CD4-positive, alpha-beta T cell treated with Interleukin-6 at 100 ng/mL for 8 hours (primary cell): ENCODE measurements around the gene ARG1.
A peak's percentile ranks its signal among the peaks of the same experiment; 100 is the strongest.

Experiments used
- DNase-seq: peaks from one replicate; pipeline ENCODE4 v3.0.0-alpha.2; 2020; ENCODE audit warnings: mixed read lengths, low spot score

ARG1 gene

GRCh38 chr6:131586543-131586942 is 13.5 kb downstream of the ARG1 start:
- DNase-seq: no peak

GRCh38 chr6:131587909-131588308 is 14.9 kb downstream of the ARG1 start:
- DNase-seq: no peak

GRCh38 chr6:131588643-131589042 is 15.6 kb downstream of the ARG1 start:
- DNase-seq: no peak

GRCh38 chr6:131592935-131593334 is 19.9 kb downstream of the ARG1 start:
- DNase-seq: no peak

DNA sequence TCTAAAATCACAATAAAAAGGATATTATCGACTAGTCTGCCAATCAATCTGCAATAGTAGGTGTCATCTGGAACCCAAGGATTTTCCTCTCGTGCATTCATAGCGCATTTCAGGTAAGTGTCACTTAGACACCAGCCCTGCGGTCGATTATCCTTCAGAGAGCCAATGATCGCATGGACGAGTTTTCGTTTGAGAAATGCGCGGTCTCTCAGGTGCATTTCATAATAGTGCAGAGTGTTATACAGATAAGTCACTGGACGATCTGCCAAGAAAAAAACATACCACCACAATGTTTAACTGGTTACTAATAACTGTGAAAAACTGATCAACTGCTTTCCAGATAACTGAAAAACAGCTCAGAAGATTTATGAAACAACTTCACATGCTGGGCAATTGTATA is 21.0 kb downstream of the ARG1 start:
- no peak for DNase-seq

GRCh38 chr6:131597446-131597845 is 24.4 kb downstream of the ARG1 start:
- DNase-seq: no peak

GRCh38 chr6:131600716-131601115 is 27.7 kb downstream of the ARG1 start:
- no peak for DNase-seq

DNA sequence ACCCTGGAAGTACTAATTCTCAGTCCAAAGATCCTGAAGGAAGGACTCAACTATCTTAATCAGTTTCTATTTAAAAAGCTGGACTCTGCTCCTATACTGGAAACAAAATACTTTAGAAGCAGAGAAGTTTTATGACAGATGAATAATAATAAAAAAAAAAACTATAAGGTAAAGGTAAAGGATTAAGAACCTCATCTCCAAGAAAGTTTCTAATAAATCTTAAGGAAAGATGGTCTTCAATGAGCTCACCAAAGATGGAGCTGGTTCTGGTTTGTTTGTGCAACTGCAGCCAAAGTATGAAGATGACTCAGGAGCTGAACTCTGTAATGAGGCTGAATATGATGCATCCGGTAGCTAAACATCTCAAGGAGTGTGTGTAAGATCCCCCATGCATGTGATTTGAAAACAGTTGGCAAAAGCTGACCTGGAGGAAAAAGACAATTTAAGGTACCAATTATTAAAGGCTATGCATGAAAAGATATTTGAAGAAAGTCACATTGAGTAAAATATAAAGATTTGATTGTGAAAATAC is 29.8 kb downstream of the ARG1 start:
- DNase-seq: no peak

DNA sequence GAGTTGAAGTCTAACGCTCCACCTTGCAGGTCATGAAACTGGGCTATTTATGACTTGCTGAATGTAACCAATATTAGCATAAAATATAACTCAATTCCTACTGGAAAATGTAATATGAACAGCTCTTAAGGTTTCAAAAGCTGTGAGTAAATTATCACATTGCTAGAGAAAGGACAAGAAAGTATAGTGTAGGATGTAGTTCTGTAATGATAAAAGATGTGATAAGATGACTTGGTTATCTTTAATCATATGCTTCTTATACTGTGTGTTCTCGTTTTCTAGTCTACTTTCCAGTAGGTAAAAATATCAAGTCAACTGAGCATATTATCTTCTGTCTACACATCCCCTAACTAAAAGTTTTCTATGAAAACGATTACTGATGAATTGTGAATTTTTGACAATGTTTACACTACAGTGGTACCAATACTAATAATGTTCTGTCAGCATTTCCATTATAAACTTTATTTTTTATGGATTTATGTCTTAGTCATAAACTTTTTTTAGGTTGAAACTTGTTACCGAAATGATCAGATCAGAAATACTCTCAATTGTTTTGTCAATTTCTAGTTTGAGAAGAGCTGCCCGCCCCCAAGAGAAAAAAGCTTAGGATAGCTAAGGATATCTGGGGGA is 40.4 kb downstream of the ARG1 start:
- DNase-seq: no peak

DNA sequence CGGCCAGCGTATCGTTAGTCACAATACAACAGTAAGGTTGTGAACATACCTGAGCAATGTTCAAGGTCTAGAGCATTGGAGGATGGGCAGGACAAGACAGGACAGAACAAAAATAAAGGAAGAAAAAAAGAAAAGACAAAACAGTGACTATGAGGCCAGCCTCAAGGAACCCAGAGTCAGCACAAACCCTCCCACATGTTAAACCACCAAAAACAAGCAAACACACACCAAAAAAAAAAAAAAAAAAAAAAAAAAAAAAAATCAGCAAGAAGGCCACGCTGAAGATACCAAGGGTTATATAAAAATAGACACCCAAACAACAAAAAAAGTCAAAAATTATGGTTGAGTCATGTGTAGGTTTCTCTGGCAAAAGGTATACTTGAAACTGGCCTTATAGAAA is 42.2 kb downstream of the ARG1 start:
- no peak for DNase-seq

DNA sequence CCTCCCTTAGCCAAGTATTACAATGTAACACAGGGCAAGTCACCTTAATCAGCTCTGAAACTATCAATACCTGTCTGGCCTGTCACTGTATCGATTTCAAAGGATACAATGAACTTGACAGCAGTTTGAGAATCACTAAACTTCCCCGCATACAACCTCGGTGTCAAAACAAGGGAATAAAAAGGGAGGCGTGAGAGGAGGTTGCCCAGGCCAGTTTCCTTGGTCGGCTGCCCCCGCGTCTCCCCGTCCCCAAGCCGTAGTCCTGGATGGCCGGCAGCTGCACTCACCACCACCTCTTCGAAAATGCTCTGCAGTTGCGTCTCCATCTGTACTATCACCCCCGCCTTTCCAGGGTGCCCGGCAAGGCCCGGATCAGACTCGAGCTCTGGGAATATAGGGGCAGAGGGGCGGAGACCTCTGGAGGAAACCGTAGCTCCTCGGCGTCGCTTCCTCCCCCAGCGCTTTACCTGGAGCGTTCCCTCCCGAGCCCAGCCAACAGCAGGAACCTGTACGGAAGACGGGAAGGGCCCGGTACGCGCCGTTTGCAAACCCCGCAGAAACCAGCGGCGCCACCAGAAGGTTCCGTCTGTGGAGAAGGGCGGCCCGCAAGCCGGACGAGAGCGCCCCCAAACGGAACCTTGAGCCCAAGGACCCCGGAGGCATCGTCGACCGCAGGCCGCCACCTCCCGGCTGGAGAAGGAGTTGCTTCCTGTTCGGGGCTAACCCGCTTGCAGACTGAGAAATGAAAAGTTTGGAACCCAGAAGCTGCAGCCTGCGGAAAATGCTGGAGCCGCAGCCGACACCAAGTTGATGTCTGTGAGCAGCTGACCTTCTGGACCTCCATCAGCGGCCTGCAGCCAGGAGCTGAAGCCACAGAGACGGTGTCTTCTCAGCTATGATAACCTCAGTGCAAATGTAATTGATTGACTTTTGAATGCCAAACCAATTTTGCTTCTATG is 55.0 kb downstream of the ARG1 start, which contains the start of gene MED23:
TSS of gene MED23 (minus strand) at position 519 of the 959 bp plus-strand sequence. CDS start at position 326, 193 bp downstream.
- peak; percentile 91 for DNase-seq

GRCh38 chr6:131628726-131629125 is 55.7 kb downstream of the ARG1 start:
- DNase-seq: no peak

DNA sequence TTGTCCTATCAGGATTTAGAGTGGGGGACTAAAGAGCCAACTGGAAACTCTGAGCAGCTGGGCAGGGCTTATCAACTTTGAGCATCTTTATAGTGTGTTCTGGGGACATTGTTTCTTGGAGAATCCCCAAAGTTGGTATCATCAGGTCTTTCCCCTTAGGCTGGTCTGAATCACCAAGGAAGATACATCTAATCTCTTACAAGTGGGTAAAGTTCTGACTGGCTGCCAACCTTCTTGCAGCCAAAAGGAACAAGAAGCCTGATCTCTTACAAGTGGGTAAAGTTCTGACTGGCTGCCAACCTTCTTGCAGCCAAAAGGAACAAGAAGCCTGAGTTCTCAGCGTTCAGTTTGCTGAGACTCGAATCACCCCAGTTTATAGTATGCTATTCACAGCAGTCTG is 56.6 kb downstream of the ARG1 start:
- DNase-seq: no peak

DNA sequence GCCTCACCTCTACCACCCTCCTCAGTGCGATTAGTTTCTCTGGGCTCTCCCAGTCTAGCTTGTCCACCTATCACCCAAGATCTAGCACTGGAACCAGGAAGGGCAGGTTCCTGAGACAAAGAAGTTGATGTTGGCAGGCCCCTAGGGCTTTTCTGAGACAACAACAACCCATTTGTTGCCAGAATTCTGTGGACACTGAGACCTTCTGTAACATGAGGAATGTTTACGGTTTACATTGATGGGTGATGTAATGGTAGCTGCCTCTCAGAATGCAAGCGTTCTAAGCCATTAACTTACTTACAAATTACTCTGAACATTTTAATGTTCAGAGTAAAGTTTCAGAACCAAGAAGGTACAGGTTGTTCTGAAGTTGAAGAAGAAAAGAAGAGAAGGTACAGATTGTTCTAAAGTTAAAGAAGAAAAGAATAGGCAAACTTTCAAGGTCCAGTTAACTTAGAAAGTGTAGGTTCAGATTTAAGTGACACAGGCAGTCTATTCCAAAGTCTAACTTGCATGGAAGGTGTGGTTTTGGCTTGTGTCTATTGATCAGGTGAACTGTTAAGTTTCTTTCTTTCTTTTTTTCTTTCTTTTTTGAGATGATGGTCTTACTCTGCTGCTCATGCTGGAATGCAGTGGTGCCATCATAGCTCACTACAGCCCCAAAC is 58.7 kb downstream of the ARG1 start:
- DNase-seq: no peak
